ENCODE data around the gene POLR1A. TPM values are rescaled to one million over a fixed set of nuclear protein-coding genes. Genes with fewer than 3 reads are reported as not detected.

The POLR1A gene
- total and polyA plus RNA-seq, 2 donors (not counting 1 experiment from before 2014, with no cell fraction given) = 3.4 to 36.8 TPM

DNA sequence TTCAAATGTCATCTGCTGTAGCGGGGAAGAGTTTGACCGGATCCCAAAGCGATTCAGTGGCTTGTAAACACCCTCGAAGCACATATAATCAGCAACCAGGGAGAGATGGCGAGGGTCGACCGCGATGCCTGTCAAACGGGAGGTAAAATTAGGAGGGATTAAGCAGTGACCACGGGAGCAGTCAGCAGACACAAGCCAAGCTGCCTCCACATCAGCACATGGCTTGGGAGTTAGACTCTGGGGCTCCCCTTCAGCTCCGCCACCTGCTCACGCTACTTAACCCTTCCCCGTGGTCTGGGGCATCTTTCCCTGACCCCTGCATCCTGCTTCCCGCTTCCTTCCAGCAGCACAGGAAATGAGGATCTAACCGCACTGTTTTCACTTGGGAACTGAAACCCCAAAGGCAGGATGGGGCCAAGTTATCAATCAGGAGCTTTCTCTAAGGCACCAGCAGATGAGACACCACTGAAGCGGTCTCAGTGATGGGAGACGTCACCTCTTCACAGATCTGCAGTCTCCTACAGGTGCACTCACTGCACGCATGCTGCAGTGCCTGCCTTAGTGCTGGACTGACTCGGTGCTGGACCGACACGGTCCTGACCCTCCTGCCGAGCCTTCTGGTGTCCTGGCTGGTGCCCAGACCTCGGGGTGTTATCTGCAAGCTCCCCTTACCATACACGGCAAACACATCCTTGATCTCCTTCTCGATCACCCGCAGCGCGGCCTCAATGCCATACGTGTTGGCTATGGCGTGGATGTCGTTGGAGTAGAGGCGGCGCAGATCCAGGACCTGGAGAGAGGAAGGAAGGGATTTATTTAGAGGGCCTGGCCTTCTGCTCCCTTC is 77.5 kb downstream of the POLR1A start:
- H2AFZ ChIP-seq (ENCODE audit: insufficient read depth, low read depth, low read length, poor library complexity, severe bottlenecking) = no peak overlapping the region
- Mint-ChIP-seq H3K9me3 (ENCODE audit: insufficient read depth) (no peaks in the 10 kb centered on the region), H3K4me3 (no peak overlapping the region), H3K27me3 (no peaks in the 10 kb centered on the region), H3K4me1 (peaks cover 4% of the 10 kb centered on the region), H3K27ac (no peak overlapping the region)
- no peak overlapping the region for H3K4me2 ChIP-seq (replicated peaks; ENCODE audit: low read depth, low read length, poor library complexity, severe bottlenecking)
- no peaks in the 10 kb centered on the region for H4K20me1 ChIP-seq (ENCODE audit: control insufficient read depth, insufficient read depth, low read length, poor library complexity, severe bottlenecking)
- POLR2A ChIA-PET = interaction anchor here (0.5 kb wide), 1 partner anchor 28 kb away, joined by 3 read pairs; no protein-coding TSS in a partner anchor
- intact Hi-C loops (cut with micrococcal nuclease) = no loop called here
- CTCF ChIA-PET = interaction anchor here (1.7 to 2.9 kb wide), 2 partner anchors 7 to 201 kb away, joined by 5 to 9 read pairs; no protein-coding TSS in a partner anchor
- DNase-seq (no peak), ATAC-seq (ENCODE audit: low read depth) (no peak)
- H3K4me1 ChIP-seq (ENCODE audit: control insufficient read depth in 2 of 2, insufficient read depth in 2 of 2, low read length in 2 of 2) = peaks cover 3% of the 10 kb centered on the region in 2 donors
- peaks cover 17% of the 10 kb centered on the region for H3K79me2 ChIP-seq (ENCODE audit: control insufficient read depth, insufficient read depth, low read length)
- H3K36me3 ChIP-seq (replicated peaks in 1 of 2; ENCODE audit: control extremely low read depth in 1 of 2, control insufficient read depth in 1 of 2, extremely low read depth in 1 of 2, insufficient read depth in 2 of 2, low read length in 1 of 2) = peaks cover 0 to 70% of the 10 kb centered on the region in 2 experiments
- no peaks in the 10 kb centered on the region for H3K9me3 ChIP-seq (ENCODE audit: control extremely low read depth in 1 of 3, control insufficient read depth in 2 of 3, insufficient read depth in 1 of 3, low read length in 2 of 3)
- WGBS (ENCODE audit: insufficient coverage) = 92% methylated on average over 29 of the region's 33 CpGs
- H3K4me3 ChIP-seq (ENCODE audit: control extremely low read depth in 1 of 5, extremely low read depth in 1 of 5, insufficient read depth in 1 of 5, low read depth in 2 of 5, low read length in 4 of 5) = no peak overlapping the region
- H3K27ac ChIP-seq (ENCODE audit: low read length in 2 of 2) = no peak overlapping the region
- no peak overlapping the region for H3K9ac ChIP-seq (ENCODE audit: low read length)
- no peak for TF ChIP-seq EZH2 (IDR thresholded peaks at IDR 0.05; ENCODE audit: borderline replicate concordance, insufficient read depth, low read depth, low read length, poor library complexity, severe bottlenecking)
- TF ChIP-seq, protein P1, sequence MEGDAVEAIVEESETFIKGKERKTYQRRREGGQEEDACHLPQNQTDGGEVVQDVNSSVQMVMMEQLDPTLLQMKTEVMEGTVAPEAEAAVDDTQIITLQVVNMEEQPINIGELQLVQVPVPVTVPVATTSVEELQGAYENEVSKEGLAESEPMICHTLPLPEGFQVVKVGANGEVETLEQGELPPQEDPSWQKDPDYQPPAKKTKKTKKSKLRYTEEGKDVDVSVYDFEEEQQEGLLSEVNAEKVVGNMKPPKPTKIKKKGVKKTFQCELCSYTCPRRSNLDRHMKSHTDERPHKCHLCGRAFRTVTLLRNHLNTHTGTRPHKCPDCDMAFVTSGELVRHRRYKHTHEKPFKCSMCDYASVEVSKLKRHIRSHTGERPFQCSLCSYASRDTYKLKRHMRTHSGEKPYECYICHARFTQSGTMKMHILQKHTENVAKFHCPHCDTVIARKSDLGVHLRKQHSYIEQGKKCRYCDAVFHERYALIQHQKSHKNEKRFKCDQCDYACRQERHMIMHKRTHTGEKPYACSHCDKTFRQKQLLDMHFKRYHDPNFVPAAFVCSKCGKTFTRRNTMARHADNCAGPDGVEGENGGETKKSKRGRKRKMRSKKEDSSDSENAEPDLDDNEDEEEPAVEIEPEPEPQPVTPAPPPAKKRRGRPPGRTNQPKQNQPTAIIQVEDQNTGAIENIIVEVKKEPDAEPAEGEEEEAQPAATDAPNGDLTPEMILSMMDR (IDR thresholded peaks at IDR 0.05) = no peak
- no peaks in the 10 kb centered on the region for H3K27me3 ChIP-seq (replicated peaks in 1 of 4; ENCODE audit: control extremely low read depth in 1 of 4, control insufficient read depth in 3 of 4, insufficient read depth in 4 of 4, low read length in 3 of 4)
